Neural crest cell (in vitro differentiated cells): ENCODE measurements around the gene MTHFD1L. TPM values are rescaled to one million over a fixed set of nuclear protein-coding genes. Genes with fewer than 3 reads are reported as not detected.
A peak's percentile ranks its signal among the peaks of the same experiment; 100 is the strongest.
"Not testable (repeated sequence)": the region's sequence is repeated elsewhere in the genome, so short reads cannot be mapped to it uniquely, and the experiment has no call there.

Experiments used
- DNase-seq: peaks from one replicate; pipeline ENCODE4 v3.0.0; 2021; ENCODE audit warnings: low read depth, mixed read lengths, low spot score
- H3K27ac Mint-ChIP-seq: one replicate; pipeline ENCODE4 v1.8.0; 2021; ENCODE audit warnings: mild to moderate bottlenecking, mixed read lengths; ENCODE audit not compliant: unreplicated experiment
- H3K27me3 Mint-ChIP-seq: 2 replicates; pipeline ENCODE4 v1.8.0; 2021; ENCODE audit warnings: low read depth, mild to moderate bottlenecking, mixed read lengths
- H3K36me3 Mint-ChIP-seq: 2 replicates; pipeline ENCODE4 v1.8.0; 2021; ENCODE audit warnings: low read depth, mild to moderate bottlenecking, mixed read lengths
- H3K4me1 Mint-ChIP-seq: 2 replicates; pipeline ENCODE4 v1.8.0; 2021; ENCODE audit warnings: mixed read lengths
- H3K4me3 Mint-ChIP-seq: one replicate; pipeline ENCODE4 v1.8.0; 2021; ENCODE audit warnings: mild to moderate bottlenecking, mixed read lengths
- H3K9me3 Mint-ChIP-seq: 2 replicates; pipeline ENCODE4 v1.8.0; 2021; ENCODE audit warnings: mixed read lengths
- total RNA-seq: library from RNA; stranded (reverse); gene quantifications from 2 replicates; pipeline ENCODE4 v1.2.1, GENCODE V29; 2021
- TF ChIP-seq, protein P1 (sequence below): fragments of 200-600 bp; sonication (generic); conservative IDR thresholded peaks from 2 replicates; pipeline ENCODE4 v1.5.0; 2021; ENCODE audit warnings: antibody characterized with exemption, mild to moderate bottlenecking

The MTHFD1L gene
- total RNA-seq, 1 donor from 2014 or later = 71.3 TPM

GRCh38 chr6:151032034-151032433 is 166.5 kb downstream of the MTHFD1L start:
- TF ChIP-seq, protein P1, sequence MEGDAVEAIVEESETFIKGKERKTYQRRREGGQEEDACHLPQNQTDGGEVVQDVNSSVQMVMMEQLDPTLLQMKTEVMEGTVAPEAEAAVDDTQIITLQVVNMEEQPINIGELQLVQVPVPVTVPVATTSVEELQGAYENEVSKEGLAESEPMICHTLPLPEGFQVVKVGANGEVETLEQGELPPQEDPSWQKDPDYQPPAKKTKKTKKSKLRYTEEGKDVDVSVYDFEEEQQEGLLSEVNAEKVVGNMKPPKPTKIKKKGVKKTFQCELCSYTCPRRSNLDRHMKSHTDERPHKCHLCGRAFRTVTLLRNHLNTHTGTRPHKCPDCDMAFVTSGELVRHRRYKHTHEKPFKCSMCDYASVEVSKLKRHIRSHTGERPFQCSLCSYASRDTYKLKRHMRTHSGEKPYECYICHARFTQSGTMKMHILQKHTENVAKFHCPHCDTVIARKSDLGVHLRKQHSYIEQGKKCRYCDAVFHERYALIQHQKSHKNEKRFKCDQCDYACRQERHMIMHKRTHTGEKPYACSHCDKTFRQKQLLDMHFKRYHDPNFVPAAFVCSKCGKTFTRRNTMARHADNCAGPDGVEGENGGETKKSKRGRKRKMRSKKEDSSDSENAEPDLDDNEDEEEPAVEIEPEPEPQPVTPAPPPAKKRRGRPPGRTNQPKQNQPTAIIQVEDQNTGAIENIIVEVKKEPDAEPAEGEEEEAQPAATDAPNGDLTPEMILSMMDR = no peak
- H3K4me3 Mint-ChIP-seq = no peak overlapping the region
- H3K27ac Mint-ChIP-seq = no peak overlapping the region
- H3K9me3 Mint-ChIP-seq = peaks cover 6% of the 10 kb centered on the region
- H3K36me3 Mint-ChIP-seq = peaks cover 33% of the 10 kb centered on the region
- H3K27me3 Mint-ChIP-seq = no peaks in the 10 kb centered on the region
- peaks cover 47% of the 10 kb centered on the region for H3K4me1 Mint-ChIP-seq
- DNase-seq = no peak

DNA sequence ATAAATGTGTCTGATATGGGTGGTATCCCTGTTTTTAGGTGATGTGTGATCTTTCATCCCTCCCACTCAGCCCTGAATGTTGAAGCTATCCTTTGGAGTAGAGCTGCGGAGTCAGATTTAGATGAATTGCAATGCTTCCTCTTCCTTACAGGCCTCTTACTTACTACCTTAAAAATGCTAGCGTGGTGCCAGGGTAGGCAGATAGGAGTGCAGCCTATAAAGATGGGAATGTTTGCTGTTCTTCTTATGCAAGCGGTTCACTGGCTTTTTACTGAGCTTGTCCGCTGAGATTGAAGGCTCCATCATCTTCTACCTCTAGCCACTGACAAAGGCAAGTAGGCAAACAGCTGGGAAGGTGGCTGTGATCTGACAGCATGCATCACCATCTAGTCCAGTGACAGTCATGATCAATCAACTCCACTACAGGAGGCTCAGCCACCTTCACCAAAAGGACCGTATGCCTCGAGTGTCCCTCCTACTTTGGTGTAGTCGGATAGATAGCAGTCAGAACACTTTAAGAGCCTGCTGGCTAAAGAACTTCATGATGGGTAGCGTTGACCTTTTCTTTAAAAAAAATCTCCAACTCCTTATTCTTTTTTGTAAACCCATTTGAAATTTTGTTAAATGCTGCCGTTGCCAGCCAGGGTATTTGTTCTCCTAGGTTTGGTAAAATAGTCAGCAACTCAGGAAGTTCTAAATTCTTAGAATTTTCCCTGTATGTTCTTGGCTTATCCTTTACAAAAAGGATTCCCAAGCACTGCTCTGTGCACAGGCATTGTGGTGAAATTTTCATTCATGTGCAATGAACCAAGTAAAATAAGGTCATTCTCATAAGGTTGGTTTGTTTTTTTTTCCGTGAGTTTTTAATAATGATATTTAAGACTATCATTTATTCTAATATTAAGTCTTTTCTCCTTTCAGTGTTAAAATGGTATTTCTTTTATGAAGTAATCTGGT is 169.6 kb downstream of the MTHFD1L start:
- no peak for DNase-seq
- Mint-ChIP-seq H3K9me3 (no peaks in the 10 kb centered on the region), H3K4me1 (peaks cover 76% of the 10 kb centered on the region), H3K27ac (peak overlapping the region; percentile 32), H3K27me3 (no peaks in the 10 kb centered on the region), H3K4me3 (no peak overlapping the region), H3K36me3 (peaks cover 41% of the 10 kb centered on the region)
- TF ChIP-seq, protein P1 = no peak

DNA sequence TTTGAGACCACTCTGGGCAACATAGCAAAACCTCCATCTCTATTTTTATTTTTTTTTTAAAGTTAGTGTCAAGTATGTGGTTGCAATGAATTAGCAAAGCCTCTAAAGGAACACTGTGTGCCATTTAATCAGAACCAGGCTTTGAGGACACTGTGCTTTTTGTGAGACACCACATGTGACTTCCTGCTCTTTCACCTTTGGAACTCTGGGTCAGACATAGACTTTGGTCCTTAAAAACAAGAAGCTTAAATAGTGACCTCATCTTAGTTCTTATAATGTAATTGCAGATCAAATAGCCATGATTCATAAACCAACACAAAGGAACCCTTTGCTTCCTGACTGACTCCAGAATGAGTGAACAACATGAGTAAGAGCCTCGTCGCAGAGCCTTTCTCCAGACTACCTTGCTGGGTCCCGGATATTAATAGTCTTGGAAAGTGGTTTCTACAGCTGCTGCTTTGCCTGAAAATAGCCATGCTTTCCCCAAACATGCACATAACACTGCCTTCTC is 170.8 kb downstream of the MTHFD1L start:
- Mint-ChIP-seq H3K36me3 (peaks cover 41% of the 10 kb centered on the region), H3K4me1 (peaks cover 81% of the 10 kb centered on the region), H3K4me3 (peak overlapping the region; percentile 58), H3K27ac (peak overlapping the region; percentile 94)
- not testable (repeated sequence) for H3K9me3 Mint-ChIP-seq, H3K27me3 Mint-ChIP-seq, DNase-seq

DNA sequence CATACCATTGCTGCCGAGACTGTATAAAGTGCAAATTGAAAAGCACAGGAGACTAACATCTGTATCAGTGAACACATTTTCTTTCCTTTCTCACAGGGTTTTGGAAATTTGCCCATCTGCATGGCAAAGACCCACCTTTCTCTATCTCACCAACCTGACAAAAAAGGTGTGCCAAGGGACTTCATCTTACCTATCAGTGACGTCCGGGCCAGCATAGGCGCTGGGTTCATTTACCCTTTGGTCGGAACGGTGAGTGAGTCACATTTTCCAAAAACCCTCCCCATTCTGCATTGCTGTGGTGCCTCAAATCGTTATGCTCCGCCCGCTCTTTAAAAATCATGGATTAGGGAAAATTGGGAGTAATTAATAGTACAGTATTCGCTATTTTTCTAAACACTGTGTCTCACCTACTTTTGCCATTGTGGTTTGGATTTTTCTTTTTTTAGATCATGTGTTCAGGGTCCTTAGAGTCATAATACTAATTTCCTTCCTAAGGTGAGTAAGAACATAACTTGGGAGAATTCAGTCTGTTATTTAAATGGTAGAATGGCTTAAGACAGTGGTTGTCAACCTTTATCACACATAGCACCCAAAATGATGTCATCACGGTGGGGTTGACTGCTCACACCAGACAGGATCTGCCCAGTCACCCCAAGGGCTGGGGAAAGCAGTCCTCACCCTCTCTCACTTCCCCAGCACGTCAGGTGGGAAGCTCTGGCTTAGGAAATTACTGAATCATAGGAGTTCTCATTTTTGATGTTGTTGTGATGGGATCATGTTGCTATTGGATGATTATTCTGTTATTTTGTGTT is 171.6 kb downstream of the MTHFD1L start:
- Mint-ChIP-seq H3K4me1 (peaks cover 84% of the 10 kb centered on the region), H3K27ac (peak overlapping the region; percentile 94), H3K4me3 (peak overlapping the region; percentile 58), H3K9me3 (no peaks in the 10 kb centered on the region), H3K36me3 (peaks cover 37% of the 10 kb centered on the region), H3K27me3 (no peaks in the 10 kb centered on the region)
- DNase-seq = no peak
- TF ChIP-seq, protein P1 = no peak

- DNase-seq = no peak
- peak overlapping the region; percentile 54 for H3K27ac Mint-ChIP-seq
- TF ChIP-seq, protein P1 = no peak
- H3K9me3 Mint-ChIP-seq = no peaks in the 10 kb centered on the region
- peaks cover 27% of the 10 kb centered on the region for H3K36me3 Mint-ChIP-seq
- H3K4me3 Mint-ChIP-seq = peak overlapping the region; percentile 9
- H3K27me3 Mint-ChIP-seq = no peaks in the 10 kb centered on the region
- H3K4me1 Mint-ChIP-seq = peaks cover 84% of the 10 kb centered on the region
These were observed 173.1 kb downstream of the MTHFD1L start for GRCh38 chr6:151038616-151039015.
